GM18502 (cell line): ENCODE results near the gene ALDH3B1.

Source experiments
- ATAC-seq: cut with Tn5 transposase; IDR thresholded peaks from one replicate; pipeline ENCODE4 v1.9.1; 2021; ENCODE audit warnings: mild to moderate bottlenecking; ENCODE audit not compliant: unreplicated experiment, poor library complexity

The ALDH3B1 gene

GRCh38 chr11:68041617-68042218, 31.6 kb downstream of the ALDH3B1 start:
- no peak for ATAC-seq

DNA sequence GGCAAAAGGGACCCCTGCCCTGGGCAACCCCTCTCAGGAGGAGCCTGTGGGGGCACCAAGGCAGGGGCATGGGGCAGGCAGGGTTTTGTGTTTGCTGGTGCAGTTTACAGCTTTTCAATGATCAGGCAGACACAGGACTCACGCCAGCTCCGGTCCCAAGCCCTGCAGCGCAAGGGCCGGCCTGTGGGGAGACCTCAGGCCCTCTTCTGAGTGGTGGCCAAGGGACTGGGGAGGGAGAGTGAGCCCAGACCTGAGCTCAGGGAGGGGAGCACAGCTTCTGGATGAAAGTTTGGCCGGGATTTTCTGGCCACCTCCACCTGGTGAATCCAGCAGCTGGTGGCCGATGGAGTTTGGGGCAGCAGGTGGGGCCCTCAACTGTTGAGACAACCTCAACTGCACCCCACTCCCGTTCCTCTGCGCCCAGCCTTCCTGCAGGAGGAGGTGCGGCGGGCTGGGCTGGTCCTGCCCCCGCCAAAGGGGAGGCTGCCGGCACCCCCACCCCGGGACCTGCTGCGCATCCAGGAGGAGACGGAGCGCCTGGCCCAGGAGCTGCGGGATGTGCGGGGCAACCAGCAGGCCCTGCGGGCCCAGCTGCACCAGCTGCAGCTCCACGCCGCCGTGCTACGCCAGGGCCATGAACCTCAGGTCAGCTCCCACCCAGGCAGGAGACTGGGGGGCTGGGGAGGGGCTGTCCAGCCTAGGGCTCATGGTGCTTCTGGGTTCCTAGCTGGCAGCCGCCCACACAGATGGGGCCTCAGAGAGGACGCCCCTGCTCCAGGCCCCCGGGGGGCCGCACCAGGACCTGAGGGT, 32.3 kb downstream of the ALDH3B1 start:
- ATAC-seq: no peak

GRCh38 chr11:68043029-68043348, 32.9 kb downstream of the ALDH3B1 start:
- ATAC-seq: no peak

DNA sequence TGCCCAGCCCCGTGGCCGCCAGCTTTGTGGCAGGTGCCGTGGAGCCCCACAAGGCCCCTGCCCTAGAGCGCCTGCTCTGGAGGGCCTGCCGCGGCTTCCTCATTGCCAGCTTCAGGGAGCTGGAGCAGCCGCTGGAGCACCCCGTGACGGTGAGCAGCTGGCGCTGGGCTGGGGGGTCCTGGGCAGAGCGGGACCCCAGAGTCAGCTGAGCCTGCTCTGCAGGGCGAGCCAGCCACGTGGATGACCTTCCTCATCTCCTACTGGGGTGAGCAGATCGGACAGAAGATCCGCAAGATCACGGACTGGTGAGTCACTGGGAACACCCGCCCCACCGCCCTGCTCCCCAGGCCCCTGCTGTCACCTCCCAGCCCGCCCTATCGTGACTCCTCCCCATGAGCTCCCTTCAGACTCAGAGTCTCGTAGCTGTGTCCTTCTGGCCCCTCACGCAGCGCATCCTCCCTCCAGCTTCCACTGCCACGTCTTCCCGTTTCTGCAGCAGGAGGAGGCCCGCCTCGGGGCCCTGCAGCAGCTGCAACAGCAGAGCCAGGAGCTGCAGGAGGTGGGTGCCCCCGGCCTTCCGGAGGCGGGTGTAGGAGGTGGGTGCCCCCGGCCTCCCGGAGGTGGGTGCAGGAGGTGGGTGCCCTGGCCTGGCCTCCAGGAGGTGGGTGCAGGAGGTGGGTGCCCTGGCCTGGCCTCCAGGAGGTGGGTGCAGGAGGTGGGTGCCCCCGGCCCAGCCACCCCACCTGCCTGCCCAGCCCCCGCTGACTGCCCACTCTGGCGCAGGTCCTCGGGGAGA, 33.4 kb downstream of the ALDH3B1 start:
- ATAC-seq: no peak

GRCh38 chr11:68044145-68044813, 34.2 kb downstream of the ALDH3B1 start:
- no peak for ATAC-seq

DNA sequence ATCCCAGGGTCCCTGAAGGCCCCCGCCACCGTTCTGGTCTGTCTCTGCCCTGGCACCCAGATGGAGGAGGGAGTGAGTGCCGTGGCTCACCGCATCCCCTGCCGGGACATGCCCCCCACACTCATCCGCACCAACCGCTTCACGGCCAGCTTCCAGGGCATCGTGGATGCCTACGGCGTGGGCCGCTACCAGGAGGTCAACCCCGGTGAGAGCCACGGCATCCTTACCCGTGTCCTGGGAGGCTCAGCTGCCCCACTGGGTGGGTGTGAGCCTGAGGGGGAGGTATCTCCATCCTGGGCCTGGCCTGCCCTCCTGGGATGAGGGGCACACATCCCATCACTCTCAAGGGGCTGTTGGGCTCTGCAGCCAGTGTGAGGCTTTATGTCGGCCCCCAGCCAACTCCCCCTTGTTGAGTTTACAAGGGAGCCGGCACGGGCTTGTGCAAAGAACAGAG, 34.8 kb downstream of the ALDH3B1 start:
- no peak for ATAC-seq

DNA sequence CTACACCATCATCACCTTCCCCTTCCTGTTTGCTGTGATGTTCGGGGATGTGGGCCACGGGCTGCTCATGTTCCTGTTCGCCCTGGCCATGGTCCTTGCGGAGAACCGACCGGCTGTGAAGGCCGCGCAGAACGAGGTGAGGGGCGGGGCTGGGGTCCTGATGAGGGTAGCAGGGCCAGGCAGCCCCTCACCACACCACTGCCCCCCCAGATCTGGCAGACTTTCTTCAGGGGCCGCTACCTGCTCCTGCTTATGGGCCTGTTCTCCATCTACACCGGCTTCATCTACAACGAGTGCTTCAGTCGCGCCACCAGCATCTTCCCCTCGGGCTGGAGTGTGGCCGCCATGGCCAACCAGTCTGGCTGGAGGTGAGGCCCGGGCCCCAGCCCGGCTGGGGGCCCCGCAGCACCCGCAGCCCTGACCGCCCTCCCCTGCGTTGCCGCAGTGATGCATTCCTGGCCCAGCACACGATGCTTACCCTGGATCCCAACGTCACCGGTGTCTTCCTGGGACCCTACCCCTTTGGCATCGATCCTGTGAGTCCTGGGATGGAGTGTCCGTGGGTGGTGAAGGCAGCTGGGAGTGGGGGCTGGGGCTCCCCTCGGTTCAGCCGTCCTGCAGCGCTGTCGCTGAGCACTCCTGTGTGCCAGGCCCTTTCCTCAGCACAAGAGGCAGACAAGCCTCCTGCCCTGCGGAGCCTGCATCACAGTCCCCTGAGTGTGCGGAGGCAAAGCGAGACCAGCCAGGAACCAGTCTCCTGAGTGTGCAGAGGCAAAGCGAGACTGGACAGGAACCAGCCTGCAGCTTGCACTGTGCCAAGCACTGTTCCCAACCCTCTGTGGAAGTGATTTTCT, 37.5 kb downstream of the ALDH3B1 start:
- no peak for ATAC-seq

DNA sequence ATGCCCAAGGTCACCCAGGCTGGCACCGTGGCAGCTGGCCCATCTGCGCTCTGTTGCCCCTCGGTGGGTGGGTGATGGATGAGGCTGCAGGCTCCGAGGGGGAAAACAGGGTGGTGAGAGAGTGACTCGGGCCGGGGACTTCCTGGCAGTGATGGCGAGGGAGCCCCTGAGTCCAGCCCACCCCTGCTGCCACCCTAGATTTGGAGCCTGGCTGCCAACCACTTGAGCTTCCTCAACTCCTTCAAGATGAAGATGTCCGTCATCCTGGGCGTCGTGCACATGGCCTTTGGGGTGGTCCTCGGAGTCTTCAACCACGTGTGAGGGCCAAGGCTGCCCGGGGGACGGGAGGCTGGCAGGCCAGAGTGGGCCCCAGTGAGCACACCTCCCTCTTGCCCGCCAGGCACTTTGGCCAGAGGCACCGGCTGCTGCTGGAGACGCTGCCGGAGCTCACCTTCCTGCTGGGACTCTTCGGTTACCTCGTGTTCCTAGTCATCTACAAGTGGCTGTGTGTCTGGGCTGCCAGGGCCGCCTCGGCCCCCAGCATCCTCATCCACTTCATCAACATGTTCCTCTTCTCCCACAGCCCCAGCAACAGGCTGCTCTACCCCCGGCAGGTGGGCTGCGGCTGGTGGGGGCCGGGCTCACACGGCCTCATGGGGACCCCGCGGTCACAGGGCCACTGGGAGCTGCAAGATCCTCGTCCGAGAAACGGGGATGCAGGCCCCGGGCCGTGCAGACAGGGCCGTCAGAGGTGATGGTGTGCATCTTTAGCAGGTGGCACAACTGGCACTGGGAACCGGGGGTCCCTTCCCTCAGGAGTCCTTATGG, 38.8 kb downstream of the ALDH3B1 start:
- no peak for ATAC-seq

GRCh38 chr11:68049509-68050370, 39.6 kb downstream of the ALDH3B1 start:
- no peak for ATAC-seq

DNA sequence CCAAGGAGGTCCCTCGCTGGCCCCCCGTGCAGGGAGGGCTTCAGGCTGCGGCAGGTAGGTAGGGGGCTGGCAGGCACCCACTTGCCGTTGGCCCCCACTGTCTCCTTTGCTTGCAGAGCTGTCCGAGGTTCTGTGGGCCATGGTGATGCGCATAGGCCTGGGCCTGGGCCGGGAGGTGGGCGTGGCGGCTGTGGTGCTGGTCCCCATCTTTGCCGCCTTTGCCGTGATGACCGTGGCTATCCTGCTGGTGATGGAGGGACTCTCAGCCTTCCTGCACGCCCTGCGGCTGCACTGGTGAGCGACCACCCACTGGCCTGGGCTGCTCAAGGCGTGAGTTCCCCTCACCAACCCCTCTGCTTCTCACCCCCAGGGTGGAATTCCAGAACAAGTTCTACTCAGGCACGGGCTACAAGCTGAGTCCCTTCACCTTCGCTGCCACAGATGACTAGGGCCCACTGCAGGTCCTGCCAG, 40.3 kb downstream of the ALDH3B1 start:
- ATAC-seq: no peak

GRCh38 chr11:68051191-68052136, 41.3 kb downstream of the ALDH3B1 start:
- ATAC-seq: no peak

DNA sequence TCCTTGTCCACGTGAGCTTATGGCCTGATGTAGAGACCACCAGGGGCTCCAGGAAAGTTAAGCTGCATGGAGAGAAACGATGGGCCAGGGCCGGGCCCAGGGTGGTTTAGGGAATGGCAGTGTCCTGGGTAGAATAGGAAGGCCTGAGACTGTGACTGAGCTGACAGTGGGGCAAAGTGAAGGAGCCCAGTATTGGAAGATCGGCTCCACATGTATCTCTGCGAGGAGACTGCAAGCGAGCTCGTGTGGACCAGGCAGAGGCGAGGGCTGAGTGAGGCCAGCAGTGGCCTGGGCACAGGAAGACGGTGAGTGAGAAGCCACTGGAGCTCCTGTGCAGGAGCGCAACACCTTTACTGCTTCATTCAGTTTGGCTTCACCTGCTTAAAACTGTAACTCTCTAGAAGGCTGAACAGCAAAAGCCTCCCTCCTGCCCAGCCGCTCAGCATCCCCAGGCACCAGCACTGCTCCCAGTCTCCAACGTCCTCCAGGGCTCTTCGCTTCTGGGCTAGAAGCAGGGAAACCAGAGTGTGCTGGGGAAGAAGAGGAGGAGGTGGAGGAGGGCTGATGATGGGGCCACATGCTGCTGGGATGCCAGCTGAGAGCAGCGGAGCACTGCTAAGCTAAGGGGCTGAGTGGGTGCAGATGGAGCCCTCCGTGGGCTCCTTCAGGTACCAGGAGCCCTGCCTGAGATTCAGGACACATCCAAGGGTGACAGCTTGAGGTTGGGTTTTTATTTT, 42.2 kb downstream of the ALDH3B1 start:
- ATAC-seq: no peak

DNA sequence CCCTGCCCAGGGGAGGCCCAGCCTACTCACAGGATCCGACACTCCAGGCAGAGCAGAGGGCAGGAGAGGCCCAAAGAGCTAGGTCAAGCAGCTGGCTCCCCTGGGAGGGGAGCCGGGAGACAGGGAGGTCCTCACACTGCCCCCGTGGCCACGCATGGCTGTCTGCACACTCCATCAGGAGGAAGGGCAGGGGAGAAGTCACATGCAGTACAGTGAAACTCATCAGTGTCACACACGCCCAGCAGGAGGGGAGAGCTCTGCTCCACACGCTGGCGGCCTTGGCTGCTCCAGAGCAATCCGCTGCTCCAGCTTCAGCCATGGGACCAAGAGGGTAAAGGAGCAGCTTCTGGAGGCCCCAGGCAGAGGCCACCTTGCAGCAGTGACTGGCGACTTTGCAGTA, 43.0 kb downstream of the ALDH3B1 start:
- no peak for ATAC-seq

- no peak for ATAC-seq
Observed at GRCh38 chr11:68053981-68054812, 44.1 kb downstream of the ALDH3B1 start.
